BLaER1 (cell line): ENCODE results near the gene RTEL1.

Experiments
- H3K27ac ChIP-seq: shearing (Covaris generic); formaldehyde crosslinking; 2 replicates; pipeline ENCODE4 v1.8.1; 2022
- H3K27me3 ChIP-seq: shearing (Covaris generic); formaldehyde crosslinking; 2 replicates; pipeline ENCODE4 v1.8.1; 2022
- H3K36me3 ChIP-seq: shearing (Covaris generic); formaldehyde crosslinking; 2 replicates; pipeline ENCODE4 v1.8.1; 2022
- H3K4me1 ChIP-seq: shearing (Covaris generic); formaldehyde crosslinking; 2 replicates; pipeline ENCODE4 v1.8.1; 2022
- H3K4me2 ChIP-seq: shearing (Covaris generic); formaldehyde crosslinking; 2 replicates; pipeline ENCODE4 v1.8.1; 2022
- H3K4me3 ChIP-seq: shearing (Covaris generic); formaldehyde crosslinking; 2 replicates; pipeline ENCODE4 v1.8.1; 2022
- H3K9ac ChIP-seq: shearing (Covaris generic); formaldehyde crosslinking; 2 replicates; pipeline ENCODE4 v1.8.1; 2022
- H3K9me3 ChIP-seq: shearing (Covaris generic); formaldehyde crosslinking; 2 replicates; pipeline ENCODE4 v1.8.1; 2022
- H4K20me1 ChIP-seq: shearing (Covaris generic); formaldehyde crosslinking; 2 replicates; pipeline ENCODE4 v1.8.1; 2022
- Cebpa-rat ChIP-seq: shearing (Covaris generic); IDR thresholded peaks from 2 replicates; pipeline ENCODE4 v1.8.1; 2022

The RTEL1 gene

DNA sequence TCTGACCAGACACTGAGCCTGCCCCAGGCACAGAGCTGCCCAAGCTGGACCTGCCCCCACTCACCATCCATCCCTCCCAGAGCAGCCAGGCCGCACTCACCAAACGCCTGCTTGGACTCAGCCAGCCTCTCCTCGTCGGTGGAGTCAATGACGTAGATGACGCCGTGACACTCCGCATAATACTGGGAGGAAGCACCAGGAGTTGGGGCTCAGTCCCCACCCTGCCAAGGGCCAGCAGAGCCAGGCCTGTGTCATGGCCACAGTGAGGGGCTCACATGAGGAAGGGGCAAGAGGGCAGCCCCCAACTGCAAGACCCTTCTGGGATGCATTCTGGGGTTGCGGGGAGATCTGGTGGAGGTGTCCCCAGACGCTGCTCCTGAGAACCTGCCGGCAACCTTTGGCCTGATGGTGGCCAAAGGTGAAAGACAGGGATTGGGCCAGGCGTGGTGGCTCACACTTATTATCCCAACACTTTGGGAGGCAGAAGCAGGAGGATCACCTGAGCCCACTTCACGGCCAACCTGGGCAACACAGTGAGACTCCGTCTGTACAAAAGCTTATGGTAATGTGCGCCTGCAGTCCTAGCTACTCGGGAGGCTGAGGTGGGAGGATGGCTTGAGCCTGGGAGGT is 44.0 kb downstream of the RTEL1 start:
- peaks cover 73% of the 10 kb centered on the region for H3K36me3 ChIP-seq
- H3K27ac ChIP-seq = no peak overlapping the region

DNA sequence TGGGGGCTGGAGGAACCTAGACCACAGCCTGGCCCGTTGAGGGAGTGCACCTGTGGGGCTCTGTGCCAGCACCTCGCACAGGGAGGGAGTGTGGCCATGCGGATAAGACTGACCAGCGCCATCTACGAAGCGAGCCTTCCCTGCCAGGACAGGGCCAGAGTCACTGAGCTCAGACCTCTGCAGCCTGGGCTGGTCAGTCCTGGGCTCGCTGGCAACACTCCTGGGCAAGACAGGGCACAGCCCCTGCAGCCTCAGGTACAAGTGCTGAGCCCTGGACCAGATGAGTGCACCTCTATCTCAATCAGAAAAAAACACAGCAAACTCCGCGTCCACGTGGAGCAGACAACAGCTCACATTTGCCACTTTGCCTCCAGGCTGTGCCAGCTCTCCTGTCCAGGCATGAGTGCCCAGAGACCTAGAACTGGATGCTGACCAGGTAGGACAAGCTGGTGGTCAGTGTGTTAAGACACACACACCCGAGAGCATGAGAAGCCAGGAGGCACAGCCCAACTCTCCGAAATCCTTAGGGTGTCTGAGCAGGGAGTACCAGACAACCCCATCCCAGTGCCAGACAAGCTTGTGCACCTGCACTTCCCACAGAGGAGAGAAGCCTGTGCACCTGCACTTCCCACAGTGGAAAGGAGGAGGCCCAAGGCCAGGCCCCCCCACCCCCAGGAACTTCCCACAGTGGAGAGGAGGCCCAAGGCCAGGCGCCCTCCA is 44.8 kb downstream of the RTEL1 start:
- Histone ChIP-seq H3K4me2 (no peak overlapping the region), H3K9me3 (no peaks in the 10 kb centered on the region), H3K4me3 (no peak overlapping the region), H3K36me3 (peaks cover 73% of the 10 kb centered on the region), H3K27me3 (no peaks in the 10 kb centered on the region), H4K20me1 (peaks cover 85% of the 10 kb centered on the region), H3K9ac (no peak overlapping the region), H3K27ac (no peak overlapping the region), H3K4me1 (peaks cover 39% of the 10 kb centered on the region)
- no peak for TF ChIP-seq Cebpa-rat

More for the DNA sequence above, 44.0 kb downstream of the RTEL1 start:
- peaks cover 47% of the 10 kb centered on the region for H3K4me1 ChIP-seq
- H3K4me2 ChIP-seq = no peak overlapping the region
- no peak overlapping the region for H3K9ac ChIP-seq
- no peaks in the 10 kb centered on the region for H3K27me3 ChIP-seq
- no peak overlapping the region for H3K4me3 ChIP-seq
- TF ChIP-seq Cebpa-rat = no peak
- peaks cover 89% of the 10 kb centered on the region for H4K20me1 ChIP-seq
- no peaks in the 10 kb centered on the region for H3K9me3 ChIP-seq

DNA sequence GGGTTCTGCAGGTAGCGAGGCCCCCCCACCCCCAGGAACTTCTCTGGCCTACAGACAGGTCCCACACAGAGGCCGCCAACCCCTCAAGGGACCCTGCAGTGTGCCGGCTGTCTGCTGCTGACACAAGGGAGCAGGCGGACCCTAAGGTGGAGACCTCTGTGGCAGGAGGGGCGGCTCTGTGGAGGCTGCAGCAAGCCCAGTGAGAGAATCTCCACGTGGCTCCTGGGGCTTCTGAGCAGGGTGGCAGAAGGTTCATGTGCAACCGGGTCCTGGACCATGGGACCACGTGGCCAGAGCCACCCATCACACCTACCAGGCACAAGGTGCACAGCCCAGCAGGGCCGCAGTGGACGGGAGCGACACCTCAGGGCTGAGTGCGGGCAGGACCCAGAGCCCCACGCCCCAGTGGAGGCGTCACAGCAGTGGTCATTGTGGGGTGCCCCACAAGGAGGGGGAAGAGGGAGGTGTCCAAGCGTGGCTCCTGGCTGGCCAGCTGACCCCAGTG is 45.4 kb downstream of the RTEL1 start:
- H4K20me1 ChIP-seq = peaks cover 84% of the 10 kb centered on the region
- TF ChIP-seq Cebpa-rat = no peak

DNA sequence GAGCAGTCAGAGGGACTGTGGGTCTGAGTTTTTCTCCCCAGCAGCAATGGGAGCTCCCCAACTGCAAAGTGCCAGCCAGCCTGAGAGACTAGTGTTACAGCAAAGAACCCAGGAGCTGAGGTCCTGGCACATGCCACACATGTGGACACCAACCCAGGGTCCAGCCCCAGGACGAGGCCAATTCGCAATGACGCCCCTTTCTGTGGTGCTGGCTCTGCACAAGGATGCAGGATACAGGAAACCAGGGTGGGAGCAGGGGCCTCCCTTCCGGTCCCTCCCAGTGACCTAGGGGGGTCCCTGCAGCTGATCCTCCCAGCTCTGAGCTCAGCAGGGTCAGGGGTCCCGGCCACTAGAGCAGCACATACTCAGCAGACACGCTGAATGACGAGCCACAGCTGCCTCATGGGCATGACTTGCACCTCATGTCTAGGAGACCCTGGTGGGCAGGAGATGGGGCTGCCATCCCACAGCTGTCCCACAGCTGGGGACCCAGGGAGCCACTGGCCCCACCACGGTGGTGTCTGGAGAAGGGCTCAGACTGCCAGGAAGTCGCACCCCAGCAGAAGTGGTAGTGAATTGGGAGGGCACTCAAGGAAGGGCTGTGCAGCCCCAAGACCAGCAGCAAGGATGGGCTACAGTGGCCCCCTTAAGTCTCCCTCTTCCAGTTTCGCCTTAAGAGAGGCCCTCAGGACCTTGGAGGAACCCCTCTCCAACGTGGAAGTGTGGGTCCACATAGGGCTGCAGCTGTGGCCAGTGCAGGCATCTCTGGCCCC is 46.0 kb downstream of the RTEL1 start:
- peaks cover 75% of the 10 kb centered on the region for H3K36me3 ChIP-seq
- H3K4me1 ChIP-seq = peaks cover 35% of the 10 kb centered on the region
- H3K4me3 ChIP-seq = no peak overlapping the region

More for the DNA sequence above, 45.4 kb downstream of the RTEL1 start:
- Histone ChIP-seq H3K4me2 (no peak overlapping the region), H3K36me3 (peaks cover 74% of the 10 kb centered on the region), H3K27ac (no peak overlapping the region), H3K27me3 (no peaks in the 10 kb centered on the region), H3K4me1 (peaks cover 35% of the 10 kb centered on the region), H3K4me3 (no peak overlapping the region), H3K9me3 (no peaks in the 10 kb centered on the region), H3K9ac (no peak overlapping the region)

DNA sequence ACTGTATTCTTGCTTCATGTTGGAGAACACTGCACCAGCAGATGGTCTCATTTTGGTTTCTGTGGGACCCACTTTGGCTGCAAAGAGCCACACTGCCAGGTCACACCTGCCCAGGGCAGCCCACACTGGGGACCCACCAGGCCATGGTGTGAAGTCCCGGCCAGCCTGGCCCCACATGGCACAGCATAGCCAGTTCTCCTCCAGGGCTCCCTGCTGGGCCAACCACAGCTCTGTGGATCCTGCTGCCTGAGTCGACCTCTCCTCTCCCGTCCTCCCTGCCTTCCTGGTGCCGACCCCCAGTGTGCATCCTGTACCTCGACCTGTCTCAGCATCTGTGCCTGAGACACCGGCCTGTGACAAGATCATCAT is 46.6 kb downstream of the RTEL1 start:
- Histone ChIP-seq H3K9me3 (no peaks in the 10 kb centered on the region), H3K4me3 (no peak overlapping the region), H3K27me3 (no peaks in the 10 kb centered on the region), H3K36me3 (peaks cover 78% of the 10 kb centered on the region), H3K9ac (no peak overlapping the region), H3K4me2 (no peak overlapping the region), H3K4me1 (peaks cover 35% of the 10 kb centered on the region), H3K27ac (no peak overlapping the region), H4K20me1 (peaks cover 84% of the 10 kb centered on the region)
- TF ChIP-seq Cebpa-rat = no peak

More for the DNA sequence above, 46.0 kb downstream of the RTEL1 start:
- H3K9ac ChIP-seq = no peak overlapping the region
- H3K27me3 ChIP-seq = no peaks in the 10 kb centered on the region
- H3K4me2 ChIP-seq = no peak overlapping the region
- H4K20me1 ChIP-seq = peaks cover 84% of the 10 kb centered on the region
- H3K9me3 ChIP-seq = no peaks in the 10 kb centered on the region
- no peak for TF ChIP-seq Cebpa-rat
- no peak overlapping the region for H3K27ac ChIP-seq

DNA sequence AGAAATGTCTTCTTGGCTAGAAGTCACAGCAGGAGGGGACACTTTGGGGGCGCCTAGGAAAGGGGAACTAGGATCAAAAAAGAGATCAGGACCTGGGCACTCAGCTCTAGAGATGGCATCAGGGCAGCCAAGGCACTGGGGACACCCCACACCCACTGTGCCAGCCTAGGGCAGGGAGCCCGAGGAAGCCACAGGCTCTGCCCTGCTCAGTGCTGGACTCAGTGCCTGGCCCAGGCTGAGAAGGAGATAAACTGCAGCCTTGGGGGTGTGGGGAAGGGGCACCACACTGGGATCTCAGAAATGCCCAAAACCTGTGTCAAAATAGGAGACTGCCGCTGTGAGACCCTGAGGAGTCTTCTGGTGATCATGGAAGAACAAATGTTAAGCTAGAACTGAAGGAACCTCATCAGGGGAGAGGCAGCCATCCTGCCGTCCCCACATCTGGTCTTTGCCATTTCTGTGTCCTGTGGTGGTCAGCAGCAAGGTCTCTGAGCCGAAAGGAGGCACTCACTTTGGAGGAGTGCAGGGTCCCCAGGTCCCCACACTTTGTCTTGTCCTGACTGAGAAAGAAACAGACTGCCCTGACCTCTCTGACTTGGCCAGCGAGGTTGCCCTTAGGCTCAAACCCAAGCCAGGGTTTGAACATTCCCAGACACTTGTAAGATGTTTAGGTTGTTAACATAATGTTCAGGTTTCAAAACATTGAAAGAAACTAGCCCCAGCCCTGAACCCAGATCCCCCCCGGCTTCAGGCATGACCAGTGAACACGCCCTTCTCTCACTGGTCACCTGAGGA is 47.3 kb downstream of the RTEL1 start:
- H3K9me3 ChIP-seq = no peaks in the 10 kb centered on the region
- H3K36me3 ChIP-seq = peaks cover 78% of the 10 kb centered on the region
- TF ChIP-seq Cebpa-rat = no peak
- H3K4me2 ChIP-seq = 0 out of 2 replicates have a peak overlapping the region, but pooled peaks have one; percentile 97
- H3K27me3 ChIP-seq = no peaks in the 10 kb centered on the region
- no peak overlapping the region for H3K27ac ChIP-seq
- H3K4me3 ChIP-seq = no peak overlapping the region
- H3K9ac ChIP-seq = no peak overlapping the region
- H3K4me1 ChIP-seq = peaks cover 35% of the 10 kb centered on the region
- peaks cover 86% of the 10 kb centered on the region for H4K20me1 ChIP-seq

DNA sequence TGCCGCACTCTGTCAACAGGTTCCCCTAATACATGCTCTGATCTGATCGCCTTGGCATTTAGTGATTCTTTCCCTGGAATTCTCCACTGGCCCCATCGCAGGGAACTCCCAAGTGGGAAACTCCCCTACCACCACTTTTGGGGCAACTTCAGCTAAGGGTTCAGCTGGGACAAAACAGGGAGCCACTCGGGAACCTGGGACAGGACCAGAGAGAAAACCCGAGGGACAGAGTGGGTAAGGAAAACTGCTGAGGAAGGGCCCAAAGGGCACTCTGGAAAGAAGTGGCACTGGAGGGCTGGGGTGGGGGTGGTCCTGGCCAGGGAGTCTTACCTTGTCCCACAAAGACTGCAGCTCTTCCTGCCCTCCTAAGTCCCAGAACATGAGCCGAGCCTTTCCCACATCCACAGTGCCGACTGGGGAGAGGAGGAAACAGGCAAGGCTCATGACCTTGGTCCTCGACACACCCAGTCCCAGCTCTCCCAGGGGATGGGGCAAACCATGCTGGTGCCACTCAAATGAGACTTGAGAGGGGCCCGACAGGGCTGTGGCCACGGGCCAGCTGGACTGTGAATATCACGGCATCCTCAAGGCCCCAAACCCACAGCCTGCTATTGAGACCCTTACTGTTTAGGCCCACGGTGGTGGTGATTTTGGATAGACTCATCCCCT is 48.0 kb downstream of the RTEL1 start:
- H3K27ac ChIP-seq = no peak overlapping the region
- peak overlapping the region; percentile 97 for H3K4me2 ChIP-seq
- H3K9ac ChIP-seq = peak overlapping the region; percentile 93
- no peak for TF ChIP-seq Cebpa-rat
- no peaks in the 10 kb centered on the region for H3K27me3 ChIP-seq
- H4K20me1 ChIP-seq = peaks cover 93% of the 10 kb centered on the region
- no peaks in the 10 kb centered on the region for H3K9me3 ChIP-seq
- H3K4me1 ChIP-seq = peaks cover 39% of the 10 kb centered on the region
- H3K36me3 ChIP-seq = peaks cover 79% of the 10 kb centered on the region
- H3K4me3 ChIP-seq = peak overlapping the region; percentile 97

DNA sequence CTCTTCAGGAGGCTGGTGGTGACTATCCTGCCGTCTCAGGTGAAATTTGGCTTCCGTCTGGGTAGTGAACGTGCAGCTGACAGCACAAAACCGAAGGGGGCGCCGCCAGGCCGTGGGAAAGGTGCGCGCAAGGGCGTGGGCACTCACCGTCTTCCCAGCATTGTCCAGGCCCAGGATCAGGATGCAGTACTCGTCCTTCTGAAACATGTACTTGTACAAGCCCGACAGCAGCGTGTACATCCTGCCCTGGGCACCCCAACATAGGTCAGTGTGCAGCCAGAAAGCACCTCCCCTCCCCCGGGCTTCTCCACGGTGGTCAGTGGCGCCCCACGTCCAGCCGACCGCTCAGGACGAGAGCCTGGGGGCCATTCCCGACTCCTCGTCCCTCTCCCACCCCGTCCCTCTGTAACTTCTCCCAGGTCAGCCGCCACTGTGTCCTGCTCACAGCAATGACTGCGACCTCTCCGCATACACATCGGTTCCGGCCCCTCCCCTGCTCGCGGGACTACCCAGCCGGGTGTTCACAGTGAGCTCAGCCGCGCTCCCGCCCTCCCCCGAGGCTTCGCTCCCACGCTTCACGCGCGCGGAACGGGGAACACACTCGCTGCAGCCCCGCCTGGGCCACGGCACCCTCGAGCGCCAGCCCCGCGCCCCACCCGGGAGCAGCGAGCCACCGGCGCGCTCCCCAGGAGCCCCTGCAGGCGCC is 48.9 kb downstream of the RTEL1 start:
- Histone ChIP-seq H3K4me2 (peak overlapping the region; percentile 97), H3K4me1 (peaks cover 44% of the 10 kb centered on the region), H3K4me3 (peak overlapping the region; percentile 97), H3K9ac (peak overlapping the region; percentile 93), H3K27ac (peak overlapping the region; percentile 86), H3K9me3 (peaks cover under 1% of the 10 kb centered on the region), H3K36me3 (peaks cover 81% of the 10 kb centered on the region), H4K20me1 (peaks cover 92% of the 10 kb centered on the region), H3K27me3 (no peaks in the 10 kb centered on the region)
- no peak for TF ChIP-seq Cebpa-rat
